Nephron progenitor cell (in vitro differentiated cells): ENCODE data around the gene GRXCR1.

Experiments
- DNase-seq: peaks from one replicate; pipeline ENCODE4 v3.0.0; 2021
- H3K27ac Mint-ChIP-seq: 2 replicates; pipeline ENCODE4 v1.8.0; 2021; ENCODE audit warnings: mild to moderate bottlenecking, moderate library complexity, mixed read lengths
- H3K27me3 Mint-ChIP-seq: 2 replicates; pipeline ENCODE4 v1.8.0; 2021; ENCODE audit warnings: mild to moderate bottlenecking, low read depth, mixed read lengths; ENCODE audit not compliant: poor library complexity
- H3K36me3 Mint-ChIP-seq: 2 replicates; pipeline ENCODE4 v1.8.0; 2021; ENCODE audit warnings: low read depth, mixed read lengths
- H3K4me1 Mint-ChIP-seq: 2 replicates; pipeline ENCODE4 v1.8.0; 2021; ENCODE audit warnings: mixed read lengths
- H3K4me3 Mint-ChIP-seq: 2 replicates; pipeline ENCODE4 v1.8.0; 2021; ENCODE audit warnings: mild to moderate bottlenecking, moderate library complexity, mixed read lengths
- H3K9me3 Mint-ChIP-seq: 2 replicates; pipeline ENCODE4 v1.8.0; 2021; ENCODE audit warnings: mild to moderate bottlenecking, moderate library complexity, mixed read lengths
- CTCF ChIP-seq: fragments of 200-600 bp; sonication (generic); IDR thresholded peaks from 2 replicates; pipeline ENCODE4 v1.5.0; 2021; ENCODE audit warnings: antibody characterized with exemption

Gene GRXCR1

GRCh38 chr4:42942216-42942615 lies 49.7 kb downstream of the GRXCR1 start:
- Mint-ChIP-seq H3K36me3 (no peaks in the 10 kb centered on the region), H3K9me3 (no peaks in the 10 kb centered on the region), H3K27me3 (no peaks in the 10 kb centered on the region), H3K4me1 (no peaks in the 10 kb centered on the region), H3K4me3 (no peak overlapping the region), H3K27ac (no peak overlapping the region)
- no peak for DNase-seq
- no peak for TF ChIP-seq CTCF

GRCh38 chr4:42945874-42946273 lies 53.4 kb downstream of the GRXCR1 start:
- Mint-ChIP-seq H3K4me3 (no peak overlapping the region), H3K27ac (no peak overlapping the region), H3K4me1 (no peaks in the 10 kb centered on the region), H3K9me3 (no peaks in the 10 kb centered on the region), H3K27me3 (no peaks in the 10 kb centered on the region), H3K36me3 (no peaks in the 10 kb centered on the region)
- DNase-seq: no peak
- TF ChIP-seq CTCF: no peak

DNA sequence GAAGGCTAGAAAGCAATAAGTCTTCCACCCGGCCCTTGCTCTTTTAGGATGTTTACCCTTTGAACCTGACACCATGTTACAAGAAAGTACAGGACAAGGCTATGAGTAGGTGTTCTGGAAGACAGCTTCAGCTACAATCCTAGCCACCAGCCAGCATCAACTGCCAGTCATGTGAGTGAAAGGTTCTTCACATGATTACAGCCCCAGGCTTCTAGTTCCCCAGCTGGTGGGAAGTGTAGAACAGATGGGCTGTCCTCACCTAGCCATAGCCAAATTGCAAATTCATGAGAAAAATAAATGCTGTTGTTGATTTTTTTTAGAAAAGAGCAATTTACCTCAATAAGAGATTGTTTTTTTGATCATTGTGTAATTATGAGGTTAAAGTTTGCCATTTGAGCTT lies 60.8 kb downstream of the GRXCR1 start:
- H3K4me3 Mint-ChIP-seq: no peak overlapping the region
- DNase-seq: no peak
- H3K9me3 Mint-ChIP-seq: no peaks in the 10 kb centered on the region
- no peak overlapping the region for H3K27ac Mint-ChIP-seq
- TF ChIP-seq CTCF: no peak
- no peaks in the 10 kb centered on the region for H3K27me3 Mint-ChIP-seq
- H3K4me1 Mint-ChIP-seq: no peaks in the 10 kb centered on the region
- no peaks in the 10 kb centered on the region for H3K36me3 Mint-ChIP-seq

- Mint-ChIP-seq H3K9me3 (no peaks in the 10 kb centered on the region), H3K4me3 (no peak overlapping the region), H3K36me3 (no peaks in the 10 kb centered on the region), H3K27ac (no peak overlapping the region), H3K27me3 (no peaks in the 10 kb centered on the region), H3K4me1 (no peaks in the 10 kb centered on the region)
- TF ChIP-seq CTCF: no peak
- no peak for DNase-seq
These were observed 62.6 kb downstream of the GRXCR1 start for GRCh38 chr4:42954963-42955669.

GRCh38 chr4:42955746-42956505 lies 63.4 kb downstream of the GRXCR1 start:
- Mint-ChIP-seq H3K4me3 (no peak overlapping the region), H3K36me3 (no peaks in the 10 kb centered on the region), H3K4me1 (no peaks in the 10 kb centered on the region), H3K27ac (no peak overlapping the region), H3K27me3 (no peaks in the 10 kb centered on the region), H3K9me3 (no peaks in the 10 kb centered on the region)
- TF ChIP-seq CTCF: no peak
- no peak for DNase-seq

- no peak for TF ChIP-seq CTCF
- no peaks in the 10 kb centered on the region for H3K9me3 Mint-ChIP-seq
- H3K36me3 Mint-ChIP-seq: no peaks in the 10 kb centered on the region
- no peak for DNase-seq
- no peak overlapping the region for H3K4me3 Mint-ChIP-seq
- H3K27me3 Mint-ChIP-seq: no peaks in the 10 kb centered on the region
- H3K4me1 Mint-ChIP-seq: no peaks in the 10 kb centered on the region
- H3K27ac Mint-ChIP-seq: no peak overlapping the region
These were observed 72.8 kb downstream of the GRXCR1 start for GRCh38 chr4:42965326-42965725.
